Adrenal gland (tissue), 12 donors: ENCODE measurements around the gene NBL1. TPM values are rescaled to one million over a fixed set of nuclear protein-coding genes. Genes with fewer than 3 reads are reported as not detected.

Experiments
- DNase-seq, 7 donors: peaks; one replicate each; pipeline ENCODE4 v3.0.0-alpha.2; 2019 to 2020
- H3K27ac ChIP-seq, 5 donors: fragments of 200-600 bp; sonication (generic) in 4 of 5; 1 replicate in 3 of 5; 2 replicates in 2 of 5; pipeline versions ENCODE4 v1.5.1 to v1.8.0; 2016 to 2020; ENCODE audit warnings: mild to moderate bottlenecking in 1 of 5
- H3K27me3 ChIP-seq: fragments of 200-600 bp; 2 replicates; pipeline ENCODE4 v1.8.0; 2021
- H3K36me3 ChIP-seq, 2 donors: fragments of 200-600 bp; replicated peaks in 1 of 2; 1 replicate in 1 of 2; 2 replicates in 1 of 2; pipeline versions ENCODE4 v1.5.1 to v1.8.0; 2018 to 2022
- H3K4me1 ChIP-seq, 2 donors: fragments of 200-600 bp; replicated peaks in 1 of 2; 1 replicate in 1 of 2; 2 replicates in 1 of 2; pipeline versions ENCODE4 v1.5.1 to v1.8.0; 2018 to 2021
- H3K4me3 ChIP-seq, 4 donors: fragments of 200-600 bp; sonication (generic) in 3 of 4; one replicate each; pipeline ENCODE4 v1.5.1; 2016 to 2018
- H3K9me3 ChIP-seq, 3 donors: fragments of 200-600 bp; sonication (generic) in 1 of 3; replicated peaks in 1 of 3; 1 replicate in 2 of 3; 2 replicates in 1 of 3; pipeline versions ENCODE4 v1.5.1 to v1.8.0; 2016 to 2021
- CTCF ChIP-seq, 6 experiments: fragments of 450-650 bp in 4 of 6; fragments of 200-600 bp in 2 of 6; sonication (generic) in 1 of 6; IDR thresholded peaks; 1 replicate in 5 of 6; 2 replicates in 1 of 6; pipeline versions ENCODE4 v1.5.1 to v1.8.0; 2016 to 2021; ENCODE audit warnings: antibody characterized with exemption in 6 of 6, mild to moderate bottlenecking in 2 of 6, moderate library complexity in 1 of 6
- POLR2A ChIP-seq, 2 donors: fragments of 450-650 bp; IDR thresholded peaks; one replicate each; pipeline ENCODE4 v1.6.1; 2017; ENCODE audit warnings: antibody characterized with exemption in 2 of 2, mild to moderate bottlenecking in 2 of 2, moderate library complexity in 1 of 2
- WGBS, 4 donors: extraction: QIAGEN DNeasy Blood & Tissue Kit in 2 of 4; methylation state at CpG; one replicate each; pipeline versions ENCODE4 v1.1.5 to v1.1.7; 2013 to 2017; 5-methylcytosine and 5-hydroxymethylcytosine counted together
- intact Hi-C, 2 donors: fragments of 100-400 bp; cut with DNase I; formaldehyde crosslinking; loops; one replicate each; pipeline versions ENCODE4 v1.14.1 to v1.15.0; 2022 to 2023
- polyA plus RNA-seq, 3 donors: library from polyadenylated mRNA; stranded (reverse); fragments of 200-250 nt in 2 of 3; fragments of 350-450 nt in 1 of 3; fragmentation: Illumina TruSeq in 1 of 3; extraction: RNeasy Lipid Tissue Mini Kit (QIAGEN cat#74804) in 1 of 3; gene quantifications; one replicate each; pipeline ENCODE4 v1.2.3, GENCODE V29; 2013 to 2014
- total RNA-seq, 9 donors: library from RNA; depleted of rRNA in 4 of 9; stranded (reverse); fragments of >200 nt in 4 of 9; fragments of 120-200 nt in 1 of 9; fragmentation: NEBNext Ultra II Directional in 1 of 9; extraction: Animal tissue kit (Norgen Biotek cat#: 25700) in 1 of 9; gene quantifications; one replicate each; pipeline versions ENCODE4 v1.1.0 to v1.2.4, GENCODE V29; 2013 to 2023
- donor health status: healthy with polysubstance abuse.
- donor health status: Bipolar disorder and iron deficiency.
- donor health status: DM: yes; HTN: yes; CAD: no.
- donor health status: DM: no; HTN: no; CAD: no.
- donor health status: DM: no; HTN: no; CAD: no.
- donor health status: DM: yes; HTN: yes; CAD: no.

Gene NBL1
- total and polyA plus RNA-seq, 12 donors, result 4.2 to 61.0 (median 26.0) TPM

- no peak for DNase-seq
- Histone ChIP-seq H3K4me1 (no peaks in the 10 kb centered on the region), H3K27me3 (no peaks in the 10 kb centered on the region), H3K9me3 (no peaks in the 10 kb centered on the region), H3K36me3 (no peaks in the 10 kb centered on the region), H3K4me3 (no peak overlapping the region), H3K27ac (no peak overlapping the region)
- 59 to 76% (median 72%) methylated on average over 5 of the region's 5 CpGs for WGBS, 4 donors
- intact Hi-C loops, result no loop called here
- TF ChIP-seq CTCF (IDR thresholded peaks at IDR 0.05) (no peak), POLR2A (IDR thresholded peaks at IDR 0.05) (no peak)
Measured at GRCh38 chr1:19675797-19676196, 31.7 kb downstream of the NBL1 start.

GRCh38 chr1:19676438-19676922, 32.4 kb downstream of the NBL1 start:
- no peak for TF ChIP-seq POLR2A (IDR thresholded peaks at IDR 0.05)
- TF ChIP-seq CTCF (IDR thresholded peaks at IDR 0.05), result no peak
- Histone ChIP-seq H3K27me3 (no peaks in the 10 kb centered on the region), H3K4me1 (no peaks in the 10 kb centered on the region), H3K9me3 (no peaks in the 10 kb centered on the region), H3K27ac (no peak overlapping the region), H3K4me3 (no peak overlapping the region), H3K36me3 (no peaks in the 10 kb centered on the region)
- WGBS, 4 donors, result 27 to 30% (median 28%) methylated on average over 13 of the region's 13 CpGs
- peak in 6 of 7 donors; percentile 52 to 82 (median 70) for DNase-seq
- intact Hi-C loops, result no loop called here

GRCh38 chr1:19678493-19678892, 34.4 kb downstream of the NBL1 start:
- Histone ChIP-seq H3K27ac (no peak overlapping the region), H3K27me3 (no peaks in the 10 kb centered on the region), H3K36me3 (no peaks in the 10 kb centered on the region), H3K4me1 (no peaks in the 10 kb centered on the region), H3K9me3 (no peaks in the 10 kb centered on the region), H3K4me3 (no peak overlapping the region)
- no peak for TF ChIP-seq POLR2A (IDR thresholded peaks at IDR 0.05)
- no peak for TF ChIP-seq CTCF (IDR thresholded peaks at IDR 0.05)
- DNase-seq, result no peak
- intact Hi-C loops, result no loop called here
- WGBS, 4 donors, result 67 to 70% (median 70%) methylated on average over 9 to 11 of the region's 11 CpGs; no CpG with 5 or more reads in 1 of the 4 donors

GRCh38 chr1:19678931-19679453, 34.9 kb downstream of the NBL1 start:
- WGBS, 4 donors, result 92 to 93% (median 92%) methylated on average over 26 to 34 of the region's 34 CpGs
- intact Hi-C loops, result no loop called here
- no peak for DNase-seq

More at GRCh38 chr1:19678931-19679453, 34.9 kb downstream of the NBL1 start:
- Histone ChIP-seq H3K9me3 (no peaks in the 10 kb centered on the region), H3K4me3 (no peak overlapping the region), H3K36me3 (no peaks in the 10 kb centered on the region), H3K27me3 (no peaks in the 10 kb centered on the region), H3K4me1 (no peaks in the 10 kb centered on the region), H3K27ac (no peak overlapping the region)
- TF ChIP-seq CTCF (IDR thresholded peaks at IDR 0.05) (no peak), POLR2A (IDR thresholded peaks at IDR 0.05) (no peak)
